Left renal cortex interstitium (tissue), 4 donors: ENCODE results near the gene TEX22. TPM values are rescaled to one million over a fixed set of nuclear protein-coding genes. Genes with fewer than 3 reads are reported as not detected.

Experiments used
- DNase-seq, 4 donors: peaks; one replicate each; pipeline ENCODE4 v3.0.0-alpha.2; 2013; ENCODE audit warnings: low read depth in 4 of 4, low spot score in 2 of 4, missing footprints in 1 of 4
- polyA plus RNA-seq, 4 donors: library from polyadenylated mRNA; unstranded; fragments of 120-200 nt; gene quantifications; one replicate each; pipeline ENCODE4 v1.2.1, GENCODE V29; 2013; ENCODE audit not compliant: insufficient read length in 4 of 4

Gene TEX22
- polyA plus RNA-seq, 4 donors, result 1.0 to 4.4 (median 2.4) TPM

DNA sequence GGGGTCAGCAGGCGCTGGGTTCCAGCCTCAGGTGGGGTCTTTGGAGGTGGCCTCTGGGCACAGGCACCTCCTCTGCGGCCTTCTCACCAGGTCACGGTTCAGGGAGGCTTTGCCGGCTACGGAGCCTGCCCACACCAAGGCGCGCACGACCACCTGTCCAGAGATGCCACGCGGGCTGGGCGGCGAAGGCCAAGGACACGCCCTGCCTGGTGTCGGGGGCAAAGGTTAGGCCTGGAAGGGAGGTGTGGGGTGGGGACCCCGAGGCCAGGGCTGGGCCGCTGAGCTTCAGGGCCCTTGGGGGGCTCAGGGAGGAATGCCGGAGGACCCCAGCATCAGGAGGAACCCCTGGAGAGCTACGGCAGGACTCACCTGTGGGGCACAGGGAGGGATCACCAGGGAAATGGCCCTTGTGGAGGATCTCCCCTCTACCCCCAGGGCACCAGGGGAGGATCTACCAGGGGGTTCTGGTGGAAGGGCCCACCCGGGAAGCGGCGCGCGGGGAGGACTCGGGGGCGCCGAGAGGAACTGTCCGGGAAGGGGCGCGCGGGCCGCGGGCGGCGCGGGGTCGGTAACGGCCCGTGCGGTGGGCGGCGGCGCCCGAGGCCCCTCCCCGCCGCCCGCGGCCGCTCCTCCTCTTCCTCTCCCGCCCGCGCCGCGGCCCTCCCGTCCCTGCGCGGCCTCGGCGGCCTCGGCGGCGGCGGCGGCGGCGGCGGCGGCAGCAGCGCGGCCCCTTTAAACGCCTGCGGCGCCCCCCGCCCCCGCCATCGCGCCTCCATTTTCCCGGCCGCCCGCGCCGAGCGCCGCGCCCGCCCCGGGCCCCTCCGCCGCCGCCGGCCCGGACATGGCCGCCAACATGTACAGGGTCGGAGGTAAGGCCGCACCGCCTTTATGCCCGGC, 21.1 kb downstream of the TEX22 start, which contains the start of gene MTA1:
MTA1 (plus strand) TSS at position 633 of the 897 bp plus-strand sequence; CDS start at position 842, 209 bp downstream.
- DNase-seq, result no peak

DNA sequence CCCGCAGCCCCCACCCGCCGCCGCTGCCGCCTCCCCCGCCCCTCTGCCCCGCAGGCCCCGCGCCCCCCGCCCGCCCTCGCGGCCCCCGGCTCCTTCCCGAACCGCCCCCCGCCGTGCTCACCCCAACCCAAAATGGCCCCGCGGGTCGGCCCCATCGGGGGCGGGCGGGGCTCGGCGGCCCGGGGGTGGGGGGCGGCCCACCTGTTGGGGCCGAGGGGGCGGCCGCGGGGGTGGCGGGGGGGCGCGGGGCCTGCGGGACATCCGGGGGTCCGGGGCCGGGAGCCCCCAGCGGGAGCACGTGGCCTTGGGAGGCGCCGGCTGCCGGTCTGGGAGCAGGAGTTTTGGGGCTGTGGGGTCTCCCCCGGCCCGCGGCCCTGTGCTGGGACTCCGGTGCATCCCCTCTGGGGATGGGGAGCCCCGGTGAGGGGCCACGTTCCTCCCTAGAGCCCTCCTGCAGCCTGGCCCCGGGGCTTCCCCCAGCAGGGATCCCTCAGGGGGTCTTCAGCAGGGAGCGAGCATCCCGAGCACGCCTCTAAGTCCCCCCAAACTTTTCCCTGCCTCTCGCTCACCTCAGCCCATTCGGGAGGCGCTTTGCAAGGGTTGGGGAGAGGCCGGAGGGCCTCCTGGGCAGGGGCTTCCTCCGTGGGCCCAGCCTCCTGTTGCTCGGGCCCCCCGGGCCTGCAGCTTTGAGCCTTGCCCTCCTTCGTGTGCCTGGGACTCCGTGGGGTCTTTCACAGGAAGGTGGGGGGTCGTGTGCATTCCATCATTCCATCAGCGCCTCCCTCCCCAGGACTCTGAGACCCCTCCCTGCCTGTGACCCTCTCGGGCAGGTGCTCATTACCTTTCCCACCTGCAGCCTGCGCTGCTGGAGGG, 22.0 kb downstream of the TEX22 start:
- no peak for DNase-seq

DNA sequence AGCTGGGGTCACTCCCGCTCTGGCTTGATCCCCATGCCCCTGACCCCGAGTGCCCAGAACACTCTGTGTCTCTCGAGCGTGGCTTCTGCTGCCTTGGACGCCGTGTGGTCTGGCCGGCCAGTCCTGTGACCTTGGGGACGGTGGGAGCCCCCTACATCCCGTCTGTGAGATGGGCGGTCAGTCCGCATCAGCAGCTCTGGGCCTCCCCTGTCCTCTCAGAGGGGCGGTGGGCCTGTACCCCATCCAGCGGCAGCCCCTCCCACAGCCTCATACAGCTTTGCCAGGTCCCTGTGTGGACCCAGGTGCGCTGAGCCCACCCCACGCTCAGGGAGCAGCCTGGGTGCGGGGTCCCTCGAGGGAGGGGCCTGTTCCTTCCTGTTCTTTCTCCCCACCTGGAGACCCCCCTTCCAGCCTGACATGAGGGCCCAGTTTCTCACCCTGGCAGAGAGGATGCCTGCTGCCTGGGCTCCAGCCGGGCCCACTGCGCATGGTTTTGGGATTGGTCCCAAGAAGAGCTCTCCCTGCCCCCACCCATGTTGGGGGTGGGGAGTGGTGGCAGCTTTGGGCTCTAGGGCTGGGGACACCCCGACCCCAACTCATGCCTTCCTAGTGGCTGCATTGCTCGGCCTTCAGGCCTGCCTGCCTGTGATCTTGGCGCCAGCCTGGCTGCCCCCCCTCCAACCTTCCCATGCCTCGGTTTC, 22.8 kb downstream of the TEX22 start:
- DNase-seq, result no peak

DNA sequence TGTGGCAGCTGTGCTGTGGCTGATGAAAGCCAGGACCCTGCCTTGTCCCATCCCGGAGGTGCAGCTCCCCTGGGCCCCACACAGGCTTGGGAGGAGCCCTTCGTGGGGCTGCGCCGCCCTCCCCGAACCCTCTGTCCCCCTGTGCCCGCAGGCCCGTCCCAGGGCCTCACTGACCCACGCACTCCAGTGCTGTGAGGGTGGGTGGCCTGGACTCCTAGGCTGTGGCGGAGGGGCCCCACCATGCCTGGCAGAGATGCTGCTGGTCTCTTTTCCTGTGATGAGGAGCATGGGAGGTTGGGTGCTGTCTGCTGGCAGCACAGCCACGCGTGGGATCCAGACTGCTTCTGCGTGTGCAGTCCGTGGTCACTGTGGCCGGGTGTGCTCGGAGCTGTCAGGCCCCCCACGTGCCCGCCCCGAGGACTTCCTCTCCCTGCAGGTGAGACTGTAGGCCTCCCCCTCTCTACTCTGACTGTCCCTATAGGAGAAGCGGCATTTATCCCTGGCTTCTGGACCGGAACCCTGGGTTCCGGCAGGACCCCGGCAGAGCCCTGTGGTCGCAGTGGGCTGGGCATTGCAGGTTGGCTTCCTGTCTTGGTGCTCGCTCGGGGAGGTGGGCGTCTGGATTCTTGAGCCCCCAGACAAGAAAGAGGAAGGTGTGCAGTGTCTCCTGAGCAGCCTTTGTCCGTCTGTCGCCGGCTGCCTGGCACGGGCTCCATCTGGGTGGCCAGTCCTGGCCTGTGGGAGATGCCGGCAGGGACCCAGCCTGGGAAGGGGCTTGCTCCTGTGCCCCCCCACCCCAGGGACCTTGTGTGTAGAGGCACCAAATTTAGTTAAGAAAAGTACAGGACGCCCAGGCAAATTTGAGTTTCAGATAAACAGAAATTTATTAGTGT, 23.6 kb downstream of the TEX22 start:
- no peak for DNase-seq

DNA sequence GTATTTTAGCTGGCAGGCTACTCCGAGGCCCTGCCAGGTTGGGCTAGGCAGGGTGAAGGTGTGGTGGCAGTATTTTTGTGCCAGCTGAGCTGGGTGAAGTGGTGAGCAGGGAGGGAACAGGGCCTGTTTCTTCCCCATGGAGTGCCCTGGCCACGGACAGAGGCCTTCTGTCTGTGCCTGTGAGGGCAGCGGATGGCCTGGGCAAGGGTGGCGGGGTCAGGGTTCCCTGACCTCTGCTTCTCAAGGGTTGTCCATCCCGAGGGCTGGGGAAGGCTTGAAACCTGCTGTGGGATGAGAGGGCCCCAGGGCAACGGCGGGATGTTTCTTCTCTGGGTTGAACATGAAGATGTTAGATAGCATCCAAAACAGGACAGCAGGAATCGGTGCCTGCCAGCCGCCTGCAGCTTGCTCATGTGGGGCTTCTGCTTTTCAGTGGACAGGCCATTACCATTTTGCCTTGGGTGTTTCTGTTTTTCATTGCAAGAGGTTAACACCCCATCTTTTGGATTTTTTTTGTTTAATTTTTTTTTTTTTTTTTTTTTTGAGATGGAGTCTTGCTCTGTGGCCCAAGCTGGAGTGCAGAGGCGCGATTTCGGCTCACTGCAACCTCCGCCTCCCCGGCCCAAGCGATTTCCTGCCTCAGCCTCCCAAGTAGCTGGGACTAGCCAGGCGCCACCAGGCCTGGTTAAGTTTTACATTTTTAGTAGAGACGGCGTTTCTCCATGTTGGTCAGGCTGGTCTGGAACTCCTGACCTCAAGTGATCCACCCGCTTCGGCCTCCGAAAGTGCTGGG, 24.6 kb downstream of the TEX22 start:
- no peak for DNase-seq

DNA sequence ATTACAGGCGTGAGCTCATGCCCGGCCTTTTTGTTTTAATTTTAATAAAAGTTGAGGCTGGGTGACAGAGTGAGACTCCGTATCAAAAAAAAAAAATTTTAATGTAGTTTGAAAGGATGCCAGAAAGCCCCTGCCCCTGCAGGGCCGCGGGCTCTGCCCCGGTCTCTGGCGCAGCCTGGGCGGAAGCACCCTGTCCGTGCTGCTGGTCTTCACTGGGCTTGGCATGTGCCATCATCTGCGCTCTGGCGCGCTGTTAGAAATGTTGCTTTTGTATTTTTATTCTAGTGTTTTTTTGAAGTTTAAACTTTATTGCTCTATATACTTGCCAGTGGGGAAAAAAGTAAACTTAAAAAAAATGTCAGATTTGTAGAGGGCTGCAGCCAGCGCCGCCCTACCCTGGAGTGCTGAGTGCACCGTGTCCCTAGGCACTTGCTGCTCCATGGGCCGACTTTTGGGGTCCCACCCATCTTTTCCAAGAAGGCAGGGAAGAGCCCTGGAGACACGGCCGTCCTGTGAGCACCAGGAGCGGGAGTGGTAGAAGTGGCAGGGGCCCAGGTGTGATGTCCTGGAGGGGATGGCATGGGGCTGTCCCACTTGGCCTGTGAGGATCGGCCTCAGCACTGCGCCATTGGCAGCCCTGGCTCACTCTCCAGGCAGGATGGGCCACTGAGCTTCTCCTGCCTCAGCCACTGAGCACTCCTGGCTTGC, 25.3 kb downstream of the TEX22 start:
- no peak for DNase-seq

DNA sequence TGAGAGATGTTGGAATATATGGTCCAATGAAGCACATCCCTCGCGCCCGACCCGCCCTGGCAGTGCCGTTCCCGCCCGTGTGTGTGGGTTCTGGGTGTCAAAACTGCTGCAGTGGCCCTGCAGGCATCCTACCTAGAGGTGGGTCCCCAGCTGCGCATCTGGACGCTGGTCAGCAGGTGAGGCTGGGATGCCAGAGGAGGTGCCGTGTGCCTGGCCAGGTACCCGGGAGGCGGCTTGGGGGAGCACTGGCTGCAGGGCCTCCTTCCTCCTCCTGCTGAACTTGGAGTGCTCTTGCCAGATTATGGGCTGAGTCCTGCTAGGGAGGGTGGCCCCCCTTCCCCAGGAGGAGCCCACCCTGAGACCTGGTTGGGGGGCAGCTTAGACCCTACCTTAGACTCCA, 26.5 kb downstream of the TEX22 start:
- no peak for DNase-seq

DNA sequence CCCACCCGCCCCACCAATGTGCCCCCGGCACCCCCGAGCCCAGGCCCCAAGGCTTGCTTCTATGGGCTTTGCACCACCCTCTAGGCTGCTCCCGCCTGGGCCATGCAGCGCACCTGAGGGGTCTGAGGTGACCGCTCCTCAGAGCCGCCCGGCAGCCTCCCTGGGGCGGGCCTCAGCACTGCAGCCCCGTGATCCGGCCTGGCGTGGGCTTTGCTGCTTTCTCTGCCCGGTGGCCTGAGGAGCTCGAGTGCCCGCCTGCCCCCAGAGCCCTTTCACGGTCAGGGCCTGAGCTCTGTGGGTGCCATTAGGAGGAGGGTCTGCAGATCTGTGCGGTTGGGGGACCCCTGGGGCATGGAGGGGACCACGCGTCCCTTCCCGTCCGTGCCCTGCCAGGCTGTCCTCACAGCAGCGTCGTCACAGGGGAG, 27.5 kb downstream of the TEX22 start:
- no peak for DNase-seq

DNA sequence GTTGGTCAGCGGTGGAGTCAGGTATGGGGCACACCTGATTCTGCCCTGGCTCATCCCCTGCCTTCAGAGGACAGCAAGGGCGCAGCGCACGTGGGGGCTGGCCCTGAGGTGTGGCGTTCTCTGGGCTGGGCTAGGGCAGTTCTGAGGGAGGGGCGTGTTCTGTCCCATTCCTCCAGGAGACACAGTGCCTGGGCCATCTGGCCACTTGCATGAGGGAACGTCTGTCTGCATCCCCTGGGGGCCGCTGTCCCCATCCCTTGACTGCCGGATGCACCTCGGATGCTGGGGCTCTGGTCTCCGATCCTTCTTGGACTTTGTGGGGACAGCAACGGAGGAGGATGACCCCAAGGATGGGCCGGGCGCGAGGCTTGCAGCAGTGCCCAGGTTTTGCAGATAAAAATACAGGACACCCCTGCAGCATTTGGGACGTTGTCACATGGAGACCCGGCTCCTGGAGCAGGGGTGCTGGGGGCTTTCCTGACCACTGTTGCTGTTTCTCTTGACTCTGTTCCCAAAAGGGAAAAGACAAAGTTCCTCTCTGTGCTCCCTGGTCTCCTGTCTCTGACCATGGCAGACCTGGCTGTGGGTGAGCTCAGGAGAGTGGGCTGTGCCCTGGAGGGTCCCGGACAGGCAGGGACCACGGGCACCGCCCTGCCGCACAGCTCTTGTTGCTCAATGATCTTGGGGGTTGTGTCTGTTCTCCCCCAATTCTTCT, 28.2 kb downstream of the TEX22 start:
- DNase-seq, result no peak

DNA sequence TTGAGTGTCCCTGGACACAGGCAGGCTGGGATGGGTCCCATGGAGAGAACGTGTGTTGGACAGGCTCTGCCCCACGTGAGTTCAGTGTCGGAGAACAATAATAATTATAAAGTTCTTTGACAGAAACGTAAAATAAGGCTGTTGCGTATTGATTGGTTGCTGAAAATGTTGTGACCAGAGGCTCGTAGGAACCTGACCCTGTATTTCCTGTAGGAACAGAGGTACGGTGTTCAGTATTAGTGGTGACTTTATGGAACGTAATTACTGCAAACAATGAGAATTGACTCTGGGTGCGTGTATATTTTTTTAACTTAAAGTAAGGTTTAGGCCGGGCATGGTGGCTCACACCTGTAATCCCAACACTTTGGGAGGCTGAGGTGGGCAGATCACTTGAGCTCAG, 29.1 kb downstream of the TEX22 start:
- DNase-seq, result no peak

DNA sequence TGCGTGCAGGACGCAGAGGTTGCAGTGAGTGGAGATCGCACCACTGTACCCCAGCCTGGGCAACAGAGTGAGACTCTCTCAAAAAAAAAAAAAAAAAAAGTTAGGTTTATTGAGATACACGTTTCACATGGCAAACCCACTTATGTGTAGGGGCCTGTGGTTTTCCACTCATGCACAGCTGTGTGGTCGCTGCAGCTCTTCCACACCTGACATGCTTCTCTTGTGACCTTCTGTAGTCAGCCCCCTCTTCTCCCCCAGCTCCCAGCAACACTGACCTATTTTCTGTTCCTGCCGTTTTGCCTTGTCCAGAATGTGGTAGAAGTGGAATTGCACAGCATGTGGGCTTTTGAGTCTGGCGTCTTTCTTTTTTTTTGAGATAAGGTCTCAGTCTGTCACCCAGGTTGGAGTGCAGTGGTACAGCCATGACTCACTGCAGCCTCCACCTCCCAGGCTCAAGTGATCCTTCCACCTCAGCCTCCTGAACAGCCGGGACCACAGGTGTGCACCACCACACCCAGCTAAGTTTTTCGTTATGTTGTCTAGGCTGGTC, 29.7 kb downstream of the TEX22 start:
- DNase-seq, result no peak

DNA sequence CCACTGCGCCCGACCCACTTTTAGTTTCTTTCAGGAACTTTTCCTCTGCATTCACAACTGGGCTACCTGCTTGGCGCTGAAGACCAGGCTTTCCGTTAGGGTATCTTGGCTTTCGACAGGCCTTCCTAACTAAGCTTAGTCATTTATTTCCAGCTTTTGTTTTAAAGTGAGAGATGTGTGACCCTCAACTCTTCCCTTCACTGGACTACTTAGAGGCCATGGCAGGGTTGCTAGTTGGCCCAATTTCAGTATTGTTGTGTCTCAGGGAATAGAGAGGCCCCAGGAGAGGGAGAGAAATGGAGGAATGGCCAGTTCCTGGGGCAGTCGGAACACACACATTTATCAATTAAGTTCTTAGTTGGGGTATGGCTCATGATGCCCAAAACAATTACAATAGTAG, 31.7 kb downstream of the TEX22 start:
- DNase-seq, result no peak

DNA sequence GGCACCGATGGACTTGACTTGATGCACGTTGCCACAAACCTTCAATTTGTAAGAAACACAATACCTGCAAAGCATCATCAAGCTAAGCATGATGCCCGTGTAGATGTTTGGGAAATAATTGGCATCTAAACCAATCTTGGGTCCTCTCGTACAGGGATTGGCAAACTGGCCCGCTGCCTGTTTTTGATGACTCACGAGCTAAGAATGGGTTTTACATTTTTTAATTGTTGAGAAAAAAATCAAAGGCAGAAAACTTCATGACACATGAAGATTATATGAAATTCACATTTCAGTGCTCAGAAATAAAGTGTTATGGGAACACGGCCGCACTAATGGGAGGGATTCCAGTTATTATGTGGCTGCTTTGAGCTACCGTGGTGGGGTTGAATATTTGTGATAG, 32.2 kb downstream of the TEX22 start:
- DNase-seq, result no peak

DNA sequence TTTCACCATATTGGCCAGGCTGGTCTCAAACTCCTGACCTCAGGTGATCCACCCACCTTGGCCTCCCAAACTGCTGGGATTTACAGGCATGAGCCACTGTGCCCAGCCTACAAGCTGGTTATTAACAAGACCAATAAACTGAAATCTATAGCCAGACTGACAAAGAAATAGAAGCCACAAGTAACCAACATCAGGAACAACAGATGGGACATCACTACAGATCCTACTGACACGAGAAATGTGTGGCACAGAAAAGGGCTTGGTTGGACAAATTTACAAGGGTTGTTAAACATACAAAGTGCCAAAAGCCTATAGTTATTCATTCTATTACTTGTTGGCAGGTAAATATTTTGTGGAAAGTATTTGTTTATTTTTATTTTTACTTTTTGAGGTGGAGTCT, 32.9 kb downstream of the TEX22 start:
- DNase-seq, result no peak

DNA sequence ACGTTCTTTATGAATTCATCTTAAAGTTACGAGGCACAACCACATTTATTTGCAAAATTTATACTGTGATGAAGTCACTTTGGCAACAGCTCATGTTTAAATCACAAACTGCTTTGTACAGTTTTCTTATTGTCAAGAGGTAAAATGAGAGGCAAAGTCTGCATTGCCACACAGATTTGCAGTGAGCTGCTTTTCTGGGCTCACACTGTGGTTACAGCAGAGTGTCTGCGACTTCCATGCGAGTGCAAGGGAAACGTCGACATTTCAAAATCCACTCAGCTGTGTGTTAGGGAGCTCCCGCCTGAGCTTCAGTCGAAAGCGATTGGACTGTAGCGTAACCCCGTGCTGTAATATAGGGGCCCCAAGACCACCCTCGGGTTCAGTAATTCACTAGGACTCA, 34.3 kb downstream of the TEX22 start:
- no peak for DNase-seq

DNA sequence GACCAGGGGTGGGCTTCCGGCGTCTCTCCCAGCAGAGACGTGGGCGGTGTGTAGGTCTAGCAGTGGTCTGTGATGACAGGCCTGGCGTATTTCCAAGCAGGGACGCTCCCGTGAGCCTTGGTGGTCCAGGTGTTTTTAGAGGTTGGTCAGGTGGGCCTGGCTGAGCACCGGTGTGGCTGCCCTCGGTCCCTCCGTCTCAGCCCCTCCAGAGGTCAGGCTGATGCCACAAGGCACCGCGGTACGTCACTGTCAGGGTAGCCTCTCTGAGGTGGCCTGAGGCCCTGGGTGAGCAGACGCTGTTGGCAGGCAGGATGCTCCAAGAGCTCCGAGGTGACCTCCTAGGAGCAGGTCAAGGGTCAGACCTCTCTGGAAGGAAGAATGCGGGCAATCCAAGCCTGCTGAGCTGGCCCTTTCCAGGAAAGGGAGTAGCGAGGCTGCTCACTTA, 34.8 kb downstream of the TEX22 start:
- DNase-seq, result no peak

DNA sequence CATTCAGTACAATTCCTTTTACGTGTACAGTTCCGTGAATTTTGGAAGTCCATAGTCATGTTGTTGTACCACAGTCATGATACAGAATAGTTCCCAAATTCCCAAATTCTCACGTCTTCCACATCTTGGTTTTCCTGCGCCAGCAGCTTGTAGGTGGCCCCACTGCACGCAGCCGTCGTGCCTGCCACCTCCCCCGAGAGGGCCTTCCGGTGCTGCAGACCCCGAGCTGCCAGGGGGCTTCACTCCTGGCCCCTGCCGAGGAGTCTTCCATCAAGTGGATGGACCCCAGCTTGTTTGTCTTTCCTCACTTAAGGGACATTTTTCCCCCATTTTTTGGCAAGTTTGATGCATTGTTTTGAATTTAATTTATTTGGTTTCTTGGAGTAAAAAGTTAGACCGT, 38.1 kb downstream of the TEX22 start:
- DNase-seq, result no peak
